PC-3 (cell line): ENCODE measurements around the gene SIL1. TPM values are rescaled to one million over a fixed set of nuclear protein-coding genes. Genes with fewer than 3 reads are reported as not detected.

Source experiments
- ATAC-seq: fragments of 200-7000 bp; cut with Tn5 transposase; 2 replicates; pipeline ENCODE4 v1.9.1; 2020; ENCODE audit warnings: mild to moderate bottlenecking, moderate library complexity
- BruUV-seq: library from RNA; stranded (reverse); fragments of 400-500 nt; replicated peaks from 2 replicates; lab custom pipeline; 2021; lab: Mats Ljungman, UMichigan
- CTCF ChIA-PET: fragments of 300-600 bp; sonication (Branson Sonifier 250); formaldehyde crosslinking; loops from one replicate; lab custom pipeline; 2022; ENCODE audit warnings: antibody characterized with exemption; lab: Charles Lee
- POLR2A ChIA-PET: fragments of 300-600 bp; sonication (Branson Sonifier 250); formaldehyde crosslinking; loops from one replicate; lab custom pipeline; 2022; ENCODE audit warnings: antibody characterized with exemption; ENCODE audit not compliant: unreplicated experiment; lab: Charles Lee
- DNase-seq: peaks from one replicate; pipeline ENCODE4 v3.0.0-alpha.2; 2015
- H2AFZ ChIP-seq: fragments of 300-600 bp; sonication (generic); 2 replicates; pipeline ENCODE4 v1.6.0; 2016; ENCODE audit warnings: antibody characterized with exemption, low read length
- H3F3A ChIP-seq: fragments of 300-600 bp; sonication (generic); one replicate; pipeline ENCODE4 v1.6.0; 2017; ENCODE audit warnings: antibody characterized with exemption, low read length, control low read depth, mild to moderate bottlenecking; ENCODE audit not compliant: unreplicated experiment
- H3K27ac ChIP-seq: fragments of 300-600 bp; sonication (generic); 2 replicates; pipeline ENCODE4 v1.5.1; 2016; ENCODE audit warnings: mild to moderate bottlenecking, low read length
- H3K27me3 ChIP-seq: fragments of 300-600 bp; sonication (generic); 2 replicates; pipeline ENCODE4 v1.6.1; 2016; ENCODE audit warnings: low read length, mixed read lengths
- H3K36me3 ChIP-seq: fragments of 300-600 bp; sonication (generic); 2 replicates; pipeline ENCODE4 v1.6.1; 2016; ENCODE audit warnings: low read depth, mixed run types, low read length, mixed read lengths
- H3K4me1 ChIP-seq: fragments of 300-600 bp; sonication (generic); 2 replicates; pipeline ENCODE4 v1.5.1; 2016; ENCODE audit warnings: low read length; ENCODE audit not compliant: insufficient read depth
- H3K4me2 ChIP-seq: fragments of 300-600 bp; sonication (generic); 2 replicates; pipeline ENCODE4 v1.6.0; 2016; ENCODE audit warnings: low read length
- H3K4me3 ChIP-seq: fragments of 300-600 bp; sonication (generic); 2 replicates; pipeline ENCODE4 v1.5.1; 2016; ENCODE audit warnings: mild to moderate bottlenecking, low read length, mixed read lengths
- H3K79me2 ChIP-seq: fragments of 300-600 bp; sonication (generic); 2 replicates; pipeline ENCODE4 v1.6.1; 2017; ENCODE audit warnings: low read length, mixed read lengths
- H3K9ac ChIP-seq: fragments of 300-600 bp; sonication (generic); 2 replicates; pipeline ENCODE4 v1.6.0; 2016; ENCODE audit warnings: mild to moderate bottlenecking, low read length
- H3K9me2 ChIP-seq: fragments of 300-600 bp; sonication (generic); replicated peaks from 2 replicates; pipeline ENCODE4 v1.6.1; 2016; ENCODE audit warnings: mixed run types, low read length, mixed read lengths
- H3K9me3 ChIP-seq: fragments of 300-600 bp; sonication (generic); 2 replicates; pipeline ENCODE4 v1.6.1; 2016; ENCODE audit warnings: low read length, mixed read lengths
- H4K20me1 ChIP-seq: fragments of 300-600 bp; sonication (generic); 2 replicates; pipeline ENCODE4 v1.6.1; 2016; ENCODE audit warnings: low read length, mixed read lengths
- CTCF ChIP-seq: fragments of 300-600 bp; sonication (generic); conservative IDR thresholded peaks from 2 replicates; pipeline ENCODE4 v1.5.1; 2017; ENCODE audit warnings: antibody characterized with exemption, low read depth, mild to moderate bottlenecking, low read length
- EZH2 ChIP-seq: fragments of 300-600 bp; sonication (generic); IDR thresholded peaks from one replicate; pipeline ENCODE4 v1.6.1; 2017; ENCODE audit warnings: antibody characterized with exemption, mild to moderate bottlenecking, low read length; ENCODE audit not compliant: unreplicated experiment
- EZH2phosphoT487 ChIP-seq: fragments of 300-600 bp; sonication (generic); IDR thresholded peaks from 2 replicates; pipeline ENCODE4 v1.6.1; 2018; ENCODE audit warnings: mild to moderate bottlenecking, antibody characterized with exemption, low read length, borderline replicate concordance
- intact Hi-C: fragments of 100-400 bp; cut with micrococcal nuclease; formaldehyde crosslinking; loops from 2 replicates; pipeline ENCODE4 v1.9.0; 2023
- total RNA-seq: library from RNA; depleted of rRNA; stranded (reverse); fragments of >200 nt; gene quantifications from 2 replicates; pipeline ENCODE4 v1.2.3, GENCODE V29; 2014

SIL1 gene
- total RNA-seq, 1 experiment from 2014 or later: 7.9 TPM

DNA sequence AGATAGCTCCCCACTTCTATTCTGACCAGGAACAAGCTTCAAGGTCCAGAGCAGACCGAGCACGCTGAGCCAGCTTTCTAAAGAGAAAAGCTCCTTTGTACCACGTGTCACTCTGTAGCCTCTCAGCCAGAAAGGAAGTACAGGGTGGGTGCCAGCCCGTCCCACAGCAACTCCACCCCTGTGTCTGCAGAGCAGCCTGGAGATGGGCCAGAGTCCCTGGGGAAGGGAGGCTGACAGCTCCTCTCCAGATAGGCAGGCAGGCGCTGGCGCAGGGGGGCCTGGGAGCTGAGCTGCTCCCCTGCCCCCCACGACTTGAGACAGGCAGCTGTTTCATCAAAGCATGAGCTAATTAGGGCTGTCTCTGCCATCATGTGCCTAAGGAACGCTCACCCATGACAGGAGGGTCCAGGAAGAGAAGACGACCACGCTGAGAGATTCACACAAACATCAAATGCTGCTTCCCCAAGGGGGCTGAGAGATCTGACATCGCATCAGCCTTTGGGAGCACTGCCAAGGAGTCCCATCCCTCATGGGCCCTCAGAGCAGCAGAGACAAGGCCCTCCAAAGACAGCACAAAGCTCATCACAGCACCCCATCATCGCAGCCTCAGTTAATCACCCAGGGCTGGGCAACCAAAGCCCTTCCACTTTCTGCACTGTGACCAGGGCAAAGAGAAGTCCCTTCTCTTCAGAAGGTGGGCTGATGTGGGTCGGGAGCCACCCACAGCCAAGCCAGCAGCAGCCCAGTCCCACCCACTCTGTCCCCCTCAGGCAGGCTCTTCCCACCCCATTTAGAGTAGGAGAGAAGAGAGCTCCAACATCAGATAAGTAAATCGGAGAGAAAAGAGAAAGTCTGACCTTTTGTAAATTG is 244.5 kb downstream of the SIL1 start:
- Histone ChIP-seq H3K27ac (no peak overlapping the region), H3K4me3 (no peak overlapping the region), H3K9ac (no peak overlapping the region), H3K9me3 (no peaks in the 10 kb centered on the region), H3K27me3 (no peaks in the 10 kb centered on the region), H3K4me1 (no peaks in the 10 kb centered on the region), H3K79me2 (no peaks in the 10 kb centered on the region), H3K36me3 (no peaks in the 10 kb centered on the region), H4K20me1 (no peaks in the 10 kb centered on the region), H3K4me2 (no peak overlapping the region), H3F3A (no peaks in the 10 kb centered on the region), H3K9me2 (no peaks in the 10 kb centered on the region), H2AFZ (no peak overlapping the region)
- intact Hi-C loops: no loop called here
- TF ChIP-seq EZH2phosphoT487: no peak
- TF ChIP-seq EZH2: no peak
- no peak for TF ChIP-seq CTCF
- ATAC-seq (no peak), DNase-seq (no peak)
- CTCF ChIA-PET: no interaction called here
- BruUV-seq: no TSS peak
- POLR2A ChIA-PET: no interaction called here

DNA sequence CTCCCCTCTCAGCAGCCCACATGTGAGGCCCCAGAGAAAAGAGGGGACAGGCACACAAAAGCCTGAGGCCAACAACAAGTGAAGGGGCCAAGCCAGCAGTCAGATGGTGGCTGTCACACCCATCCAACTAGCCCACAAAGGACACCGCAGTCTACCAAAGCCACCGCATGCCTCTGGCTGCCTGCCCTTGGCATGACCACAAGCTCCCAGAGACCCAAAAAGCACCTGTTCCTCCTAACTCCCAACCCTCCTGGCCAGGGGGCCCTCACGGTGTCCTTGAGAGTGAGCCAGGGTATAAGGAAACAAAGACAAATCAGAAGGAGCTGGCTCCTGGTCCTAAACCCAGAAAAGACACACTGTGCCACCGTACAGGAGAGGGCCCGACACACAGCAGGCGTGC is 245.2 kb downstream of the SIL1 start:
- no peak overlapping the region for H3K27ac ChIP-seq
- ATAC-seq (no peak), DNase-seq (no peak)
- no peak overlapping the region for H3K4me2 ChIP-seq
- no peak for TF ChIP-seq EZH2phosphoT487
- BruUV-seq: no TSS peak
- no peaks in the 10 kb centered on the region for H3F3A ChIP-seq
- H3K4me1 ChIP-seq: no peaks in the 10 kb centered on the region
- no peaks in the 10 kb centered on the region for H3K9me3 ChIP-seq
- H3K27me3 ChIP-seq: no peaks in the 10 kb centered on the region
- H3K79me2 ChIP-seq: no peaks in the 10 kb centered on the region
- ChIA-PET POLR2A (no interaction called here), CTCF (no interaction called here)
- H4K20me1 ChIP-seq: no peaks in the 10 kb centered on the region
- no peak overlapping the region for H2AFZ ChIP-seq
- no peak overlapping the region for H3K9ac ChIP-seq
- H3K36me3 ChIP-seq: no peaks in the 10 kb centered on the region
- intact Hi-C loops: no loop called here
- no peaks in the 10 kb centered on the region for H3K9me2 ChIP-seq
- no peak overlapping the region for H3K4me3 ChIP-seq

GRCh38 chr5:138951986-138952735 is 246.0 kb downstream of the SIL1 start:
- ChIA-PET CTCF (no interaction called here), POLR2A (no interaction called here)
- no peak overlapping the region for H3K9ac ChIP-seq
- intact Hi-C loops: no loop called here
- no peaks in the 10 kb centered on the region for H3K79me2 ChIP-seq
- no TSS peak for BruUV-seq
- no peaks in the 10 kb centered on the region for H3K9me2 ChIP-seq
- no peak overlapping the region for H3K4me2 ChIP-seq
- H3K4me1 ChIP-seq: no peaks in the 10 kb centered on the region
- no peak for DNase-seq
- TF ChIP-seq EZH2: no peak
- TF ChIP-seq CTCF: no peak
- TF ChIP-seq EZH2phosphoT487: no peak
- no peaks in the 10 kb centered on the region for H3K27me3 ChIP-seq
- H4K20me1 ChIP-seq: no peaks in the 10 kb centered on the region
- ATAC-seq: no peak
- no peaks in the 10 kb centered on the region for H3F3A ChIP-seq
- no peaks in the 10 kb centered on the region for H3K9me3 ChIP-seq
- no peaks in the 10 kb centered on the region for H3K36me3 ChIP-seq
- no peak overlapping the region for H3K27ac ChIP-seq
- no peak overlapping the region for H3K4me3 ChIP-seq
- H2AFZ ChIP-seq: no peak overlapping the region
